H9 (cell line): ENCODE results near the gene PTPRK. TPM values are rescaled to one million over a fixed set of nuclear protein-coding genes. Genes with fewer than 3 reads are reported as not detected.

Source experiments
- DNase-seq: peaks from one replicate; pipeline ENCODE4 v3.0.0-alpha.2; 2017
- H2AFZ ChIP-seq: one replicate; pipeline ENCODE4 v1.6.1; 2013; ENCODE audit warnings: mild to moderate bottlenecking, low read length, control low read depth, moderate library complexity
- H2AK5ac ChIP-seq: 2 replicates; pipeline ENCODE4 v1.6.1; 2013; ENCODE audit warnings: low read length, control low read depth, mixed read lengths; ENCODE audit not compliant: insufficient read length
- H2BK120ac ChIP-seq: one replicate; pipeline ENCODE4 v1.6.1; 2013; ENCODE audit warnings: low read depth, mild to moderate bottlenecking, low read length, control low read depth, inconsistent platforms; ENCODE audit not compliant: poor library complexity, severe bottlenecking
- H2BK12ac ChIP-seq: 2 replicates; pipeline ENCODE4 v1.6.1; 2013; ENCODE audit warnings: low read length, control low read depth, mixed read lengths, low read depth; ENCODE audit not compliant: insufficient read length
- H2BK15ac ChIP-seq: 2 replicates; pipeline ENCODE4 v1.6.1; 2013; ENCODE audit warnings: low read depth, low read length, control low read depth
- H2BK20ac ChIP-seq: one replicate; pipeline ENCODE4 v1.6.1; 2013; ENCODE audit warnings: low read depth, mild to moderate bottlenecking, low read length, control low read depth, inconsistent platforms; ENCODE audit not compliant: poor library complexity, severe bottlenecking
- H2BK5ac ChIP-seq: 2 replicates; pipeline ENCODE4 v1.6.1; 2013; ENCODE audit warnings: low read length, control low read depth, mixed read lengths; ENCODE audit not compliant: insufficient read length
- H3K14ac ChIP-seq: 2 replicates; pipeline ENCODE4 v1.6.1; 2013; ENCODE audit warnings: low read length, control low read depth; ENCODE audit not compliant: insufficient read depth
- H3K18ac ChIP-seq: 2 replicates; pipeline ENCODE4 v1.6.1; 2013; ENCODE audit warnings: low read depth, mild to moderate bottlenecking, mixed read lengths, low read length, control low read depth; ENCODE audit not compliant: insufficient read length
- H3K23ac ChIP-seq: 2 replicates; pipeline ENCODE4 v1.6.1; 2013; ENCODE audit warnings: low read length, control low read depth, mixed read lengths, low read depth; ENCODE audit not compliant: insufficient read length
- H3K23me2 ChIP-seq: 2 replicates; pipeline ENCODE4 v1.6.1; 2013; ENCODE audit warnings: low read depth, mild to moderate bottlenecking, mixed read lengths, low read length, control low read depth; ENCODE audit not compliant: insufficient read length, poor library complexity, severe bottlenecking
- H3K27ac ChIP-seq: 2 replicates; pipeline ENCODE4 v1.5.1; 2013; ENCODE audit warnings: low read length, control low read depth, mixed read lengths, low read depth; ENCODE audit not compliant: insufficient read length
- H3K27me3 ChIP-seq: 2 replicates; pipeline ENCODE4 v1.6.1; 2013; ENCODE audit warnings: low read length, control low read depth, inconsistent platforms; ENCODE audit not compliant: insufficient read depth
- H3K4ac ChIP-seq: 2 replicates; pipeline ENCODE4 v1.6.1; 2013; ENCODE audit warnings: low read depth, mild to moderate bottlenecking, control low read depth, inconsistent platforms, low read length, moderate library complexity
- H3K4me1 ChIP-seq: 2 replicates; pipeline ENCODE4 v1.6.1; 2013; ENCODE audit warnings: low read length, control low read depth, inconsistent platforms; ENCODE audit not compliant: insufficient read depth
- H3K4me2 ChIP-seq: 2 replicates; pipeline ENCODE4 v1.6.1; 2013; ENCODE audit warnings: low read length, control low read depth, mixed read lengths; ENCODE audit not compliant: insufficient read length, insufficient read depth
- H3K56ac ChIP-seq: 2 replicates; pipeline ENCODE4 v1.6.1; 2013; ENCODE audit warnings: low read depth, mild to moderate bottlenecking, mixed read lengths, low read length, control low read depth; ENCODE audit not compliant: insufficient read length
- H3K79me1 ChIP-seq: 2 replicates; pipeline ENCODE4 v1.6.1; 2013; ENCODE audit warnings: low read depth, mild to moderate bottlenecking, moderate library complexity, low read length, control low read depth, inconsistent platforms; ENCODE audit not compliant: insufficient read depth, poor library complexity, severe bottlenecking
- H3K79me2 ChIP-seq: 2 replicates; pipeline ENCODE4 v1.6.1; 2013; ENCODE audit warnings: low read length, control low read depth, inconsistent platforms; ENCODE audit not compliant: insufficient read depth
- H3K9ac ChIP-seq: 2 replicates; pipeline ENCODE4 v1.6.1; 2013; ENCODE audit warnings: low read length, control low read depth, mixed read lengths; ENCODE audit not compliant: insufficient read length; ENCODE audit errors: extremely low read depth
- H3K9me3 ChIP-seq: one replicate; pipeline ENCODE4 v1.6.1; 2013; ENCODE audit warnings: low read depth, low read length, inconsistent platforms; ENCODE audit not compliant: control insufficient read depth
- H3T11ph ChIP-seq: one replicate; pipeline ENCODE4 v1.6.1; 2013; ENCODE audit warnings: mild to moderate bottlenecking, low read length, control low read depth, inconsistent platforms
- H4K20me1 ChIP-seq: one replicate; pipeline ENCODE4 v1.6.1; 2013; ENCODE audit not compliant: control insufficient read depth, insufficient read length, insufficient read depth
- H4K5ac ChIP-seq: 2 replicates; pipeline ENCODE4 v1.6.1; 2013; ENCODE audit warnings: low read depth, mild to moderate bottlenecking, mixed read lengths, low read length, control low read depth; ENCODE audit not compliant: insufficient read length
- H4K8ac ChIP-seq: replicated peaks from 2 replicates; pipeline ENCODE4 v1.6.1; 2013; ENCODE audit warnings: low read length, control low read depth, mixed read lengths, low read depth; ENCODE audit not compliant: insufficient read length
- H4K91ac ChIP-seq: 2 replicates; pipeline ENCODE4 v1.6.1; 2013; ENCODE audit warnings: low read depth, mild to moderate bottlenecking, moderate library complexity, mixed read lengths, low read length, control low read depth; ENCODE audit not compliant: insufficient read length
- H3K27ac Mint-ChIP-seq, 3 experiments: 2 replicates in 2 of 3; 3 replicates in 1 of 3; pipeline ENCODE4 v1.8.0; 2020 to 2021; ENCODE audit warnings: mixed read lengths in 3 of 3, mild to moderate bottlenecking in 1 of 3, moderate library complexity in 1 of 3
- H3K27me3 Mint-ChIP-seq: 2 replicates; pipeline ENCODE4 v1.8.0; 2021; ENCODE audit warnings: low read depth, mild to moderate bottlenecking, moderate library complexity, mixed read lengths
- H3K36me3 Mint-ChIP-seq, 3 experiments: 2 replicates in 2 of 3; 3 replicates in 1 of 3; pipeline ENCODE4 v1.8.0; 2020 to 2021; ENCODE audit warnings: low read depth in 3 of 3, mixed read lengths in 3 of 3; ENCODE audit not compliant: insufficient read depth in 1 of 3
- H3K4me1 Mint-ChIP-seq, 2 experiments: 2 replicates each; pipeline ENCODE4 v1.8.0; 2020; ENCODE audit warnings: mixed read lengths in 2 of 2
- H3K4me3 Mint-ChIP-seq, 2 experiments: 2 replicates in 1 of 2; 3 replicates in 1 of 2; pipeline ENCODE4 v1.8.0; 2020 to 2021; ENCODE audit warnings: mild to moderate bottlenecking in 2 of 2, mixed read lengths in 2 of 2, moderate library complexity in 1 of 2
- H3K9me3 Mint-ChIP-seq, 2 experiments: 2 replicates in 1 of 2; 3 replicates in 1 of 2; pipeline ENCODE4 v1.8.0; 2020; ENCODE audit warnings: mild to moderate bottlenecking in 2 of 2, mixed read lengths in 2 of 2, moderate library complexity in 1 of 2
- WGBS: extraction: QIAGEN DNeasy Blood & Tissue Kit; methylation state at CpG from one replicate; pipeline ENCODE4 v1.1.7; 2013; ENCODE audit warnings: missing lambda C conversion rate, low lambda C conversion rate, mixed read lengths; ENCODE audit not compliant: insufficient read length; ENCODE audit errors: extremely low coverage; 5-methylcytosine and 5-hydroxymethylcytosine counted together
- total RNA-seq: library from RNA; stranded (reverse); gene quantifications from 2 replicates; pipeline ENCODE4 v1.2.1, GENCODE V29; 2021
- TF ChIP-seq, protein P1 (sequence below): fragments of 200-600 bp; sonication (generic); conservative IDR thresholded peaks from 3 replicates; pipeline ENCODE4 v1.8.0; 2021; ENCODE audit warnings: antibody characterized with exemption, mild to moderate bottlenecking

PTPRK gene
- total RNA-seq, 1 experiment from 2014 or later = 47.9 TPM

- H3K27ac ChIP-seq = no peak overlapping the region
- no peak overlapping the region for H4K8ac ChIP-seq
- H4K91ac ChIP-seq = no peak overlapping the region
These were observed 364.6 kb downstream of the PTPRK start for GRCh38 chr6:128155826-128156225.

More at GRCh38 chr6:128155826-128156225, 364.6 kb downstream of the PTPRK start:
- H3K27me3 Mint-ChIP-seq = no peaks in the 10 kb centered on the region
- Histone ChIP-seq H4K5ac (no peak overlapping the region), H3K4me2 (no peak overlapping the region), H4K20me1 (no peaks in the 10 kb centered on the region), H3K4ac (no peak overlapping the region), H3K14ac (no peak overlapping the region), H3T11ph (no peak overlapping the region), H3K9me3 (no peaks in the 10 kb centered on the region), H2AFZ (no peak overlapping the region), H2BK120ac (no peak overlapping the region), H3K56ac (no peak overlapping the region), H3K18ac (no peak overlapping the region), H3K79me1 (no peaks in the 10 kb centered on the region), H3K23ac (no peak overlapping the region), H3K9ac (no peak overlapping the region), H2BK5ac (no peak overlapping the region), H2AK5ac (no peak overlapping the region), H3K23me2 (no peaks in the 10 kb centered on the region), H3K4me1 (no peaks in the 10 kb centered on the region), H2BK15ac (no peak overlapping the region), H2BK12ac (no peak overlapping the region), H2BK20ac (no peak overlapping the region), H3K27me3 (no peaks in the 10 kb centered on the region), H3K79me2 (no peaks in the 10 kb centered on the region)
- no peaks in the 10 kb centered on the region for H3K36me3 Mint-ChIP-seq
- H3K4me3 Mint-ChIP-seq = no peak overlapping the region
- no peaks in the 10 kb centered on the region for H3K9me3 Mint-ChIP-seq
- H3K4me1 Mint-ChIP-seq = no peaks in the 10 kb centered on the region
- H3K27ac Mint-ChIP-seq = no peak overlapping the region
- no CpG with 5 or more reads among the region's 1 CpG for WGBS
- TF ChIP-seq, protein P1, sequence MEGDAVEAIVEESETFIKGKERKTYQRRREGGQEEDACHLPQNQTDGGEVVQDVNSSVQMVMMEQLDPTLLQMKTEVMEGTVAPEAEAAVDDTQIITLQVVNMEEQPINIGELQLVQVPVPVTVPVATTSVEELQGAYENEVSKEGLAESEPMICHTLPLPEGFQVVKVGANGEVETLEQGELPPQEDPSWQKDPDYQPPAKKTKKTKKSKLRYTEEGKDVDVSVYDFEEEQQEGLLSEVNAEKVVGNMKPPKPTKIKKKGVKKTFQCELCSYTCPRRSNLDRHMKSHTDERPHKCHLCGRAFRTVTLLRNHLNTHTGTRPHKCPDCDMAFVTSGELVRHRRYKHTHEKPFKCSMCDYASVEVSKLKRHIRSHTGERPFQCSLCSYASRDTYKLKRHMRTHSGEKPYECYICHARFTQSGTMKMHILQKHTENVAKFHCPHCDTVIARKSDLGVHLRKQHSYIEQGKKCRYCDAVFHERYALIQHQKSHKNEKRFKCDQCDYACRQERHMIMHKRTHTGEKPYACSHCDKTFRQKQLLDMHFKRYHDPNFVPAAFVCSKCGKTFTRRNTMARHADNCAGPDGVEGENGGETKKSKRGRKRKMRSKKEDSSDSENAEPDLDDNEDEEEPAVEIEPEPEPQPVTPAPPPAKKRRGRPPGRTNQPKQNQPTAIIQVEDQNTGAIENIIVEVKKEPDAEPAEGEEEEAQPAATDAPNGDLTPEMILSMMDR = no peak
- DNase-seq = no peak
